HL-60 (cell line): Measurements from ENCODE around the gene NCKAP5L.

Experiments used
- DNase-seq, 2 experiments: peaks; one replicate each; pipeline ENCODE4 v3.0.0-alpha.2; 2010 to 2020; ENCODE audit warnings: low read depth in 1 of 2, low spot score in 1 of 2
- H3K27ac ChIP-seq: fragments of 250-450 bp; sonication (Bioruptor Pico); replicated peaks from 2 replicates; pipeline ENCODE4 v1.5.1; 2020; ENCODE audit warnings: mild to moderate bottlenecking, moderate library complexity
- H3K27me3 ChIP-seq: fragments of 250-450 bp; sonication (Bioruptor Pico); 2 replicates; pipeline ENCODE4 v1.5.1; 2021; ENCODE audit warnings: mild to moderate bottlenecking, moderate library complexity; ENCODE audit not compliant: insufficient read depth, poor library complexity, severe bottlenecking
- H3K4me3 ChIP-seq: replicated peaks from 2 replicates; pipeline ENCODE4 v1.5.1; 2011; ENCODE audit warnings: mild to moderate bottlenecking, control low read depth, low read length; ENCODE audit not compliant: insufficient read depth
- GABPA ChIP-seq: IDR thresholded peaks from 2 replicates; pipeline ENCODE4 v1.6.1; 2012; ENCODE audit warnings: low read depth
- POLR2AphosphoS5 ChIP-seq: IDR thresholded peaks from 2 replicates; pipeline ENCODE4 v1.6.1; 2012; ENCODE audit warnings: low read depth
- SPI1 ChIP-seq: IDR thresholded peaks from 2 replicates; pipeline ENCODE4 v1.6.1; 2012; ENCODE audit warnings: low read depth, mild to moderate bottlenecking, borderline replicate concordance
- TF ChIP-seq, protein P1 (sequence below): IDR thresholded peaks from 2 replicates; pipeline ENCODE4 v1.6.1; 2012; ENCODE audit warnings: low read depth; ENCODE audit not compliant: insufficient replicate concordance
- TF ChIP-seq, protein P2 (sequence below): IDR thresholded peaks from one replicate; pipeline ENCODE4 v1.5.1; 2011; ENCODE audit warnings: low read length, control low read depth, inconsistent platforms; ENCODE audit not compliant: insufficient read depth

NCKAP5L gene

DNA sequence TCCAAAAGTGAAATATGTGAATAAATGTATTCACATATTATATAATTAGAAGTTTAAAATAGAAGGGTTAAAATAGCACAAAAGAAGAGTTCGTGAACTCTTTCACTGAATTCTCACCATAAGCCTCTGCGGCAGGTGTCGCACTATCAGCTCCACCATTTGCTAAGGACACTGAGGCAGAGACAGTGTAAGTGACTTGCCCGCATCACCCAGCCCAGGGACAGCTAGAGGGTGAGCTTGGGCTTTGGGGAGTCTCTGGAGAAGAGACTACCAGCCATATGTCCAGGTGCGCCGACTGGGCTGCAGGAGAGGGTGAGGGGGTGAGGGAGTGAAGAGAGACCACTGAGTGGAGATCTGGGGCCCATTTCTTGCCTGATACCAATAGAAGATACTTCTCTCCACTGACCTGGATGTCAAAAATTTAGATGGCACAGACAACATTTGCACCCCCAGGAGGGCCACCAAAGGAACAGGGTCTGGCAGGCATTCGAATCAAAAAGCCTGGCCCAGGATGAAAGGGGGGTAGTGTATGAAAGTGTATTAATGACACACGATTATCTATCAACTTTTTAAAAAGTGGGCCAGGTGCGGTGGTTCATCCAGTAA lies 47.0 kb upstream of the NCKAP5L start:
- Histone ChIP-seq H3K27ac (no peak overlapping the region), H3K4me3 (no peak overlapping the region), H3K27me3 (no peaks in the 10 kb centered on the region)
- DNase-seq, result no peak
- TF ChIP-seq POLR2AphosphoS5 (no peak), SPI1 (no peak), GABPA (no peak)
- TF ChIP-seq, protein P1, sequence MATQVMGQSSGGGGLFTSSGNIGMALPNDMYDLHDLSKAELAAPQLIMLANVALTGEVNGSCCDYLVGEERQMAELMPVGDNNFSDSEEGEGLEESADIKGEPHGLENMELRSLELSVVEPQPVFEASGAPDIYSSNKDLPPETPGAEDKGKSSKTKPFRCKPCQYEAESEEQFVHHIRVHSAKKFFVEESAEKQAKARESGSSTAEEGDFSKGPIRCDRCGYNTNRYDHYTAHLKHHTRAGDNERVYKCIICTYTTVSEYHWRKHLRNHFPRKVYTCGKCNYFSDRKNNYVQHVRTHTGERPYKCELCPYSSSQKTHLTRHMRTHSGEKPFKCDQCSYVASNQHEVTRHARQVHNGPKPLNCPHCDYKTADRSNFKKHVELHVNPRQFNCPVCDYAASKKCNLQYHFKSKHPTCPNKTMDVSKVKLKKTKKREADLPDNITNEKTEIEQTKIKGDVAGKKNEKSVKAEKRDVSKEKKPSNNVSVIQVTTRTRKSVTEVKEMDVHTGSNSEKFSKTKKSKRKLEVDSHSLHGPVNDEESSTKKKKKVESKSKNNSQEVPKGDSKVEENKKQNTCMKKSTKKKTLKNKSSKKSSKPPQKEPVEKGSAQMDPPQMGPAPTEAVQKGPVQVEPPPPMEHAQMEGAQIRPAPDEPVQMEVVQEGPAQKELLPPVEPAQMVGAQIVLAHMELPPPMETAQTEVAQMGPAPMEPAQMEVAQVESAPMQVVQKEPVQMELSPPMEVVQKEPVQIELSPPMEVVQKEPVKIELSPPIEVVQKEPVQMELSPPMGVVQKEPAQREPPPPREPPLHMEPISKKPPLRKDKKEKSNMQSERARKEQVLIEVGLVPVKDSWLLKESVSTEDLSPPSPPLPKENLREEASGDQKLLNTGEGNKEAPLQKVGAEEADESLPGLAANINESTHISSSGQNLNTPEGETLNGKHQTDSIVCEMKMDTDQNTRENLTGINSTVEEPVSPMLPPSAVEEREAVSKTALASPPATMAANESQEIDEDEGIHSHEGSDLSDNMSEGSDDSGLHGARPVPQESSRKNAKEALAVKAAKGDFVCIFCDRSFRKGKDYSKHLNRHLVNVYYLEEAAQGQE, result no peak
- TF ChIP-seq, protein P2, sequence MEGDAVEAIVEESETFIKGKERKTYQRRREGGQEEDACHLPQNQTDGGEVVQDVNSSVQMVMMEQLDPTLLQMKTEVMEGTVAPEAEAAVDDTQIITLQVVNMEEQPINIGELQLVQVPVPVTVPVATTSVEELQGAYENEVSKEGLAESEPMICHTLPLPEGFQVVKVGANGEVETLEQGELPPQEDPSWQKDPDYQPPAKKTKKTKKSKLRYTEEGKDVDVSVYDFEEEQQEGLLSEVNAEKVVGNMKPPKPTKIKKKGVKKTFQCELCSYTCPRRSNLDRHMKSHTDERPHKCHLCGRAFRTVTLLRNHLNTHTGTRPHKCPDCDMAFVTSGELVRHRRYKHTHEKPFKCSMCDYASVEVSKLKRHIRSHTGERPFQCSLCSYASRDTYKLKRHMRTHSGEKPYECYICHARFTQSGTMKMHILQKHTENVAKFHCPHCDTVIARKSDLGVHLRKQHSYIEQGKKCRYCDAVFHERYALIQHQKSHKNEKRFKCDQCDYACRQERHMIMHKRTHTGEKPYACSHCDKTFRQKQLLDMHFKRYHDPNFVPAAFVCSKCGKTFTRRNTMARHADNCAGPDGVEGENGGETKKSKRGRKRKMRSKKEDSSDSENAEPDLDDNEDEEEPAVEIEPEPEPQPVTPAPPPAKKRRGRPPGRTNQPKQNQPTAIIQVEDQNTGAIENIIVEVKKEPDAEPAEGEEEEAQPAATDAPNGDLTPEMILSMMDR, result no peak

DNA sequence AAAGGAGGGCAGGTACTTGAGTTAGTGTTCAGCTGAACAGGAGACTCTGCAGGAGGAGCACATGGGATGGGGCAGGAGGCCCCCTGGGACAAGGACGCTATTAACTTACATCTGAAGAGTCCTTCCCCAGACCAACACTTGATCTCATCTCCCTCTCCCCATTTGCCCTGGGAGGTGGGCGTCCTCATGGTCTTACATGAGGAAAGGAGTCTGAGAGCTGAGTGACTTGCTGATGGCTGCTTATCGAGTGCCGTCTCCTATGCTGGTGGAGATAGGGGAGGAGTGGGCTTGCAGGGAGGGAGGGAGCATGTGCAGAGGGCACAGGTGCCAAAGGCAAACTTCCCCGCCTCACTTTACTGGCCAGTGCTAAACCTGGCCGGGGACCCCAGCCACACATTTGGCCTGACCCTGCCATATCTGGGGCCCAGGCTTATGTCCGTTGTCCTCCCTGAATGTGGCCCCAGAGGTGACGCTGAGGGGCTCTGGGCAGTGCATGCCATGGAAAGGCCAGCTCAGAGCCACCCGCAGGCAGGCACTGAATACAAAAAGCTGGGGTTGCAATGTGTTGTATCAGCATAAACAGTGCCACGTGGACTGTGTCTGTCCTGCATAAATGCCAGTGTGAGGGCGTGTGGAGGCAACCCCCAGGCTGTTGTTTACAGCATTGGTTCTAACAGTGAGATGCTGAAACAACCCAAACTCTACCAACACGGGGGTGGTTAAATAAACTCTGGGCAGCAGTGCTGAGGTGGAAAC lies 46.1 kb upstream of the NCKAP5L start:
- TF ChIP-seq, protein P2, result no peak
- TF ChIP-seq SPI1 (no peak), POLR2AphosphoS5 (no peak), GABPA (no peak)
- TF ChIP-seq, protein P1, result no peak
- no peaks in the 10 kb centered on the region for H3K27me3 ChIP-seq
- DNase-seq, result no peak
- no peak overlapping the region for H3K27ac ChIP-seq
- no peak overlapping the region for H3K4me3 ChIP-seq

DNA sequence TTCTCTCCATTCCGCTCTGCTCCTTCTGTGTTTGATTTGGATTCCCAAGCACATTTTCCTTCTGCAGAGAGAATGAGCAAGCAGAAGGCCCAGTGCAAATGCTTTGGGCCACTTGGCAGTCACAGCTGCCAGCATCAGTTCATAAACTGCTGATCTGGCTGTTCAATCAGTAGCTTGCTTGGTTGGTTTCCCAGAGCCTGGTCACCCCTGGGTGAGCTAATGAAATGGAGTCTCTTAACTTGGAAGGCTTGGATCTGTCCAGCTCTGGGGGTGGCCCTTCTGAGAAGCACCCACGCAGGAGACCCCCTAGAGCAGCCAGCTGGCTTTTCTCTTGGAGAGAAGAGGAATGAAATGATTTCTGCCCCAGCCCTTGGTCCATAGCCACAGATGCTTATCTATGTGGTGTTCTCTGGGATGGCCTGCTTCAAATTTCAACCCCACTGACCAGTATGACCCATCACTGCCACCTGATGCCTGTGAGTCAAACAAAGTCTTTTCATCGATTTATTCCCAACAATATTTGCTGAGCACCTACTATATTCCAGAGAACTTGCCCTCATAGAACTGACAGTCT lies 45.2 kb upstream of the NCKAP5L start:
- H3K4me3 ChIP-seq, result no peak overlapping the region
- H3K27me3 ChIP-seq, result no peaks in the 10 kb centered on the region
- TF ChIP-seq, protein P2, result no peak
- TF ChIP-seq SPI1 (no peak), POLR2AphosphoS5 (no peak), GABPA (no peak)
- TF ChIP-seq, protein P1, result no peak
- no peak for DNase-seq
- H3K27ac ChIP-seq, result no peak overlapping the region
